H9 (cell line): ENCODE results near the gene ATP8A2. TPM values are rescaled to one million over a fixed set of nuclear protein-coding genes. Genes with fewer than 3 reads are reported as not detected.

Experiments used
- DNase-seq: peaks from one replicate; pipeline ENCODE4 v3.0.0-alpha.2; 2017
- H2AFZ ChIP-seq: one replicate; pipeline ENCODE4 v1.6.1; 2013; ENCODE audit warnings: mild to moderate bottlenecking, low read length, control low read depth, moderate library complexity
- H2AK5ac ChIP-seq: 2 replicates; pipeline ENCODE4 v1.6.1; 2013; ENCODE audit warnings: low read length, control low read depth, mixed read lengths; ENCODE audit not compliant: insufficient read length
- H2BK120ac ChIP-seq: one replicate; pipeline ENCODE4 v1.6.1; 2013; ENCODE audit warnings: low read depth, mild to moderate bottlenecking, low read length, control low read depth, inconsistent platforms; ENCODE audit not compliant: poor library complexity, severe bottlenecking
- H2BK12ac ChIP-seq: 2 replicates; pipeline ENCODE4 v1.6.1; 2013; ENCODE audit warnings: low read length, control low read depth, mixed read lengths, low read depth; ENCODE audit not compliant: insufficient read length
- H2BK15ac ChIP-seq: 2 replicates; pipeline ENCODE4 v1.6.1; 2013; ENCODE audit warnings: low read depth, low read length, control low read depth
- H2BK20ac ChIP-seq: one replicate; pipeline ENCODE4 v1.6.1; 2013; ENCODE audit warnings: low read depth, mild to moderate bottlenecking, low read length, control low read depth, inconsistent platforms; ENCODE audit not compliant: poor library complexity, severe bottlenecking
- H2BK5ac ChIP-seq: 2 replicates; pipeline ENCODE4 v1.6.1; 2013; ENCODE audit warnings: low read length, control low read depth, mixed read lengths; ENCODE audit not compliant: insufficient read length
- H3K14ac ChIP-seq: 2 replicates; pipeline ENCODE4 v1.6.1; 2013; ENCODE audit warnings: low read length, control low read depth; ENCODE audit not compliant: insufficient read depth
- H3K18ac ChIP-seq: 2 replicates; pipeline ENCODE4 v1.6.1; 2013; ENCODE audit warnings: low read depth, mild to moderate bottlenecking, mixed read lengths, low read length, control low read depth; ENCODE audit not compliant: insufficient read length
- H3K23ac ChIP-seq: 2 replicates; pipeline ENCODE4 v1.6.1; 2013; ENCODE audit warnings: low read length, control low read depth, mixed read lengths, low read depth; ENCODE audit not compliant: insufficient read length
- H3K23me2 ChIP-seq: 2 replicates; pipeline ENCODE4 v1.6.1; 2013; ENCODE audit warnings: low read depth, mild to moderate bottlenecking, mixed read lengths, low read length, control low read depth; ENCODE audit not compliant: insufficient read length, poor library complexity, severe bottlenecking
- H3K27ac ChIP-seq: 2 replicates; pipeline ENCODE4 v1.5.1; 2013; ENCODE audit warnings: low read length, control low read depth, mixed read lengths, low read depth; ENCODE audit not compliant: insufficient read length
- H3K27me3 ChIP-seq: 2 replicates; pipeline ENCODE4 v1.6.1; 2013; ENCODE audit warnings: low read length, control low read depth, inconsistent platforms; ENCODE audit not compliant: insufficient read depth
- H3K4ac ChIP-seq: 2 replicates; pipeline ENCODE4 v1.6.1; 2013; ENCODE audit warnings: low read depth, mild to moderate bottlenecking, control low read depth, inconsistent platforms, low read length, moderate library complexity
- H3K4me1 ChIP-seq: 2 replicates; pipeline ENCODE4 v1.6.1; 2013; ENCODE audit warnings: low read length, control low read depth, inconsistent platforms; ENCODE audit not compliant: insufficient read depth
- H3K4me2 ChIP-seq: 2 replicates; pipeline ENCODE4 v1.6.1; 2013; ENCODE audit warnings: low read length, control low read depth, mixed read lengths; ENCODE audit not compliant: insufficient read length, insufficient read depth
- H3K56ac ChIP-seq: 2 replicates; pipeline ENCODE4 v1.6.1; 2013; ENCODE audit warnings: low read depth, mild to moderate bottlenecking, mixed read lengths, low read length, control low read depth; ENCODE audit not compliant: insufficient read length
- H3K79me1 ChIP-seq: 2 replicates; pipeline ENCODE4 v1.6.1; 2013; ENCODE audit warnings: low read depth, mild to moderate bottlenecking, moderate library complexity, low read length, control low read depth, inconsistent platforms; ENCODE audit not compliant: insufficient read depth, poor library complexity, severe bottlenecking
- H3K79me2 ChIP-seq: 2 replicates; pipeline ENCODE4 v1.6.1; 2013; ENCODE audit warnings: low read length, control low read depth, inconsistent platforms; ENCODE audit not compliant: insufficient read depth
- H3K9ac ChIP-seq: 2 replicates; pipeline ENCODE4 v1.6.1; 2013; ENCODE audit warnings: low read length, control low read depth, mixed read lengths; ENCODE audit not compliant: insufficient read length; ENCODE audit errors: extremely low read depth
- H3K9me3 ChIP-seq: one replicate; pipeline ENCODE4 v1.6.1; 2013; ENCODE audit warnings: low read depth, low read length, inconsistent platforms; ENCODE audit not compliant: control insufficient read depth
- H3T11ph ChIP-seq: one replicate; pipeline ENCODE4 v1.6.1; 2013; ENCODE audit warnings: mild to moderate bottlenecking, low read length, control low read depth, inconsistent platforms
- H4K20me1 ChIP-seq: one replicate; pipeline ENCODE4 v1.6.1; 2013; ENCODE audit not compliant: control insufficient read depth, insufficient read length, insufficient read depth
- H4K5ac ChIP-seq: 2 replicates; pipeline ENCODE4 v1.6.1; 2013; ENCODE audit warnings: low read depth, mild to moderate bottlenecking, mixed read lengths, low read length, control low read depth; ENCODE audit not compliant: insufficient read length
- H4K8ac ChIP-seq: replicated peaks from 2 replicates; pipeline ENCODE4 v1.6.1; 2013; ENCODE audit warnings: low read length, control low read depth, mixed read lengths, low read depth; ENCODE audit not compliant: insufficient read length
- H4K91ac ChIP-seq: 2 replicates; pipeline ENCODE4 v1.6.1; 2013; ENCODE audit warnings: low read depth, mild to moderate bottlenecking, moderate library complexity, mixed read lengths, low read length, control low read depth; ENCODE audit not compliant: insufficient read length
- H3K27ac Mint-ChIP-seq, 3 experiments: 2 replicates in 2 of 3; 3 replicates in 1 of 3; pipeline ENCODE4 v1.8.0; 2020 to 2021; ENCODE audit warnings: mixed read lengths in 3 of 3, mild to moderate bottlenecking in 1 of 3, moderate library complexity in 1 of 3
- H3K27me3 Mint-ChIP-seq: 2 replicates; pipeline ENCODE4 v1.8.0; 2021; ENCODE audit warnings: low read depth, mild to moderate bottlenecking, moderate library complexity, mixed read lengths
- H3K36me3 Mint-ChIP-seq, 3 experiments: 2 replicates in 2 of 3; 3 replicates in 1 of 3; pipeline ENCODE4 v1.8.0; 2020 to 2021; ENCODE audit warnings: low read depth in 3 of 3, mixed read lengths in 3 of 3; ENCODE audit not compliant: insufficient read depth in 1 of 3
- H3K4me1 Mint-ChIP-seq, 2 experiments: 2 replicates each; pipeline ENCODE4 v1.8.0; 2020; ENCODE audit warnings: mixed read lengths in 2 of 2
- H3K4me3 Mint-ChIP-seq, 2 experiments: 2 replicates in 1 of 2; 3 replicates in 1 of 2; pipeline ENCODE4 v1.8.0; 2020 to 2021; ENCODE audit warnings: mild to moderate bottlenecking in 2 of 2, mixed read lengths in 2 of 2, moderate library complexity in 1 of 2
- H3K9me3 Mint-ChIP-seq, 2 experiments: 2 replicates in 1 of 2; 3 replicates in 1 of 2; pipeline ENCODE4 v1.8.0; 2020; ENCODE audit warnings: mild to moderate bottlenecking in 2 of 2, mixed read lengths in 2 of 2, moderate library complexity in 1 of 2
- WGBS: extraction: QIAGEN DNeasy Blood & Tissue Kit; methylation state at CpG from one replicate; pipeline ENCODE4 v1.1.7; 2013; ENCODE audit warnings: missing lambda C conversion rate, low lambda C conversion rate, mixed read lengths; ENCODE audit not compliant: insufficient read length; ENCODE audit errors: extremely low coverage; 5-methylcytosine and 5-hydroxymethylcytosine counted together
- total RNA-seq: library from RNA; stranded (reverse); gene quantifications from 2 replicates; pipeline ENCODE4 v1.2.1, GENCODE V29; 2021
- TF ChIP-seq, protein P1 (sequence below): fragments of 200-600 bp; sonication (generic); conservative IDR thresholded peaks from 3 replicates; pipeline ENCODE4 v1.8.0; 2021; ENCODE audit warnings: antibody characterized with exemption, mild to moderate bottlenecking

ATP8A2 gene
- total RNA-seq, 1 experiment from 2014 or later, result 18.2 TPM

DNA sequence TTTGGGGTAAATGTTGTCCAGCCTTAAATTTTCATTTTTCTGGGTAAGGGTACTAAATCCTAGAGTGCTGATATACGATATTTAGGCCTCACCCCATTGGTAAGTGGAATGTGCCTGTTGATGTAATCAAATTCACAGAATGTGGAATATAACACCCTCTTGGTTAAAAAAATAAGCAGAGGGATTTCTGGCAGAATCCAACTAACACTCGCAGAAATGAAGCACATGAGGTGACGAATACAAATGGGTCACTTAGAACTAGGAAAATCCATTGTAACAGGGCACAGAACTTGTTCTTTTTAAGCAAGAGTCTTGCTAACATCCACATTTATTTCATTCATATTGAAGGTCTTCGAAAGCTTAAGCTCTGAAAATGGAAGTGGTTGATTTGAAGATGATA is 359.8 kb downstream of the ATP8A2 start:
- Histone ChIP-seq H2BK5ac (no peak overlapping the region), H3K4me2 (no peak overlapping the region), H4K20me1 (no peaks in the 10 kb centered on the region), H3K79me2 (no peaks in the 10 kb centered on the region), H3K23ac (no peak overlapping the region), H3K4me1 (no peaks in the 10 kb centered on the region; the same call in 1 of the 2 replicates), H3K27me3 (no peaks in the 10 kb centered on the region), H2BK120ac (no peak overlapping the region), H3K18ac (no peak overlapping the region), H3K4ac (no peak overlapping the region), H4K91ac (no peak overlapping the region), H3K9me3 (no peaks in the 10 kb centered on the region), H3K27ac (no peak overlapping the region), H2AK5ac (no peak overlapping the region), H3T11ph (no peak overlapping the region), H2BK20ac (no peak overlapping the region), H2BK15ac (no peak overlapping the region), H3K9ac (no peak overlapping the region), H3K56ac (no peak overlapping the region), H2BK12ac (no peak overlapping the region), H2AFZ (no peak overlapping the region), H3K79me1 (no peaks in the 10 kb centered on the region), H3K23me2 (no peaks in the 10 kb centered on the region), H4K5ac (no peak overlapping the region), H3K14ac (no peak overlapping the region), H4K8ac (no peak overlapping the region)
- Mint-ChIP-seq H3K36me3 (no peaks in the 10 kb centered on the region), H3K27ac (peak overlapping the region in 1 of 3 experiments; percentile 77; a peak in 1 of 7 replicates), H3K4me3 (no peak overlapping the region), H3K9me3 (no peaks in the 10 kb centered on the region), H3K4me1 (peaks cover 18 to 24% of the 10 kb centered on the region in 2 experiments), H3K27me3 (no peaks in the 10 kb centered on the region; the same call in 1 of the 2 replicates)
- no peak for DNase-seq
- TF ChIP-seq, protein P1, sequence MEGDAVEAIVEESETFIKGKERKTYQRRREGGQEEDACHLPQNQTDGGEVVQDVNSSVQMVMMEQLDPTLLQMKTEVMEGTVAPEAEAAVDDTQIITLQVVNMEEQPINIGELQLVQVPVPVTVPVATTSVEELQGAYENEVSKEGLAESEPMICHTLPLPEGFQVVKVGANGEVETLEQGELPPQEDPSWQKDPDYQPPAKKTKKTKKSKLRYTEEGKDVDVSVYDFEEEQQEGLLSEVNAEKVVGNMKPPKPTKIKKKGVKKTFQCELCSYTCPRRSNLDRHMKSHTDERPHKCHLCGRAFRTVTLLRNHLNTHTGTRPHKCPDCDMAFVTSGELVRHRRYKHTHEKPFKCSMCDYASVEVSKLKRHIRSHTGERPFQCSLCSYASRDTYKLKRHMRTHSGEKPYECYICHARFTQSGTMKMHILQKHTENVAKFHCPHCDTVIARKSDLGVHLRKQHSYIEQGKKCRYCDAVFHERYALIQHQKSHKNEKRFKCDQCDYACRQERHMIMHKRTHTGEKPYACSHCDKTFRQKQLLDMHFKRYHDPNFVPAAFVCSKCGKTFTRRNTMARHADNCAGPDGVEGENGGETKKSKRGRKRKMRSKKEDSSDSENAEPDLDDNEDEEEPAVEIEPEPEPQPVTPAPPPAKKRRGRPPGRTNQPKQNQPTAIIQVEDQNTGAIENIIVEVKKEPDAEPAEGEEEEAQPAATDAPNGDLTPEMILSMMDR, result no peak
- WGBS, result no CpG with 5 or more reads among the region's 4 CpGs
